Activated T-helper 1 cell treated with anti-CD3 and anti-CD28 coated beads, Interleukin-12 subunit alpha, Interleukin-12 subunit beta, Interleukin-2, Interleukin-4 antibody, amounts not matched to agents 30 ng/mL and 10 ng/mL and 1 ng/mL, durations not matched to agents 14 hours and 24 hours and 36 hours (primary cell): ENCODE results near the gene LLGL2. TPM values are rescaled to one million over a fixed set of nuclear protein-coding genes. Genes with fewer than 3 reads are reported as not detected.

ENCODE experiments used
- DNase-seq: peaks from one replicate; pipeline ENCODE4 v3.0.0; 2021; ENCODE audit warnings: low spot score
- H3K27ac Mint-ChIP-seq: one replicate; pipeline ENCODE4 v1.8.0; 2021; ENCODE audit warnings: mild to moderate bottlenecking, mixed read lengths
- H3K27me3 Mint-ChIP-seq: one replicate; pipeline ENCODE4 v1.8.0; 2022; ENCODE audit warnings: mild to moderate bottlenecking, moderate library complexity, mixed read lengths; ENCODE audit not compliant: insufficient read depth
- H3K36me3 Mint-ChIP-seq: one replicate; pipeline ENCODE4 v1.8.0; 2021; ENCODE audit warnings: low read depth, mixed read lengths
- H3K4me1 Mint-ChIP-seq: one replicate; pipeline ENCODE4 v1.8.0; 2021; ENCODE audit warnings: low read depth, mixed read lengths
- H3K4me3 Mint-ChIP-seq: one replicate; pipeline ENCODE4 v1.8.0; 2021; ENCODE audit warnings: mild to moderate bottlenecking, moderate library complexity, mixed read lengths
- H3K9me3 Mint-ChIP-seq: one replicate; pipeline ENCODE4 v1.8.0; 2021; ENCODE audit warnings: mixed read lengths
- intact Hi-C: fragments of 100-400 bp; cut with micrococcal nuclease; formaldehyde crosslinking; loops from one replicate; pipeline ENCODE4 v1.15.1; 2024
- total RNA-seq: library from RNA; stranded (reverse); gene quantifications from 2 replicates; pipeline ENCODE4 v1.2.3, GENCODE V29; 2022

LLGL2 gene
- total RNA-seq, 1 donor from 2014 or later, result 8.2 TPM

- Mint-ChIP-seq H3K36me3 (no peaks in the 10 kb centered on the region), H3K4me1 (no peaks in the 10 kb centered on the region), H3K9me3 (no peaks in the 10 kb centered on the region), H3K27me3 (no peaks in the 10 kb centered on the region), H3K4me3 (no peak overlapping the region), H3K27ac (no peak overlapping the region)
- no peak for DNase-seq
- intact Hi-C loops, result no loop called here
These were observed 34.5 kb downstream of the LLGL2 start for GRCh38 chr17:75559958-75560533.

- H3K4me3 Mint-ChIP-seq, result no peak overlapping the region
These were observed 36.6 kb downstream of the LLGL2 start for GRCh38 chr17:75561927-75562603.

GRCh38 chr17:75563063-75563758, 37.7 kb downstream of the LLGL2 start:
- DNase-seq, result no peak
- no peak overlapping the region for H3K27ac Mint-ChIP-seq
- no peaks in the 10 kb centered on the region for H3K36me3 Mint-ChIP-seq
- no peaks in the 10 kb centered on the region for H3K27me3 Mint-ChIP-seq
- H3K4me3 Mint-ChIP-seq, result no peak overlapping the region
- intact Hi-C loops, result no loop called here
- H3K4me1 Mint-ChIP-seq, result no peaks in the 10 kb centered on the region
- no peaks in the 10 kb centered on the region for H3K9me3 Mint-ChIP-seq

More at GRCh38 chr17:75561927-75562603, 36.6 kb downstream of the LLGL2 start:
- intact Hi-C loops, result no loop called here
- no peak overlapping the region for H3K27ac Mint-ChIP-seq
- DNase-seq, result no peak
- no peaks in the 10 kb centered on the region for H3K9me3 Mint-ChIP-seq
- H3K27me3 Mint-ChIP-seq, result no peaks in the 10 kb centered on the region
- no peaks in the 10 kb centered on the region for H3K36me3 Mint-ChIP-seq
- no peaks in the 10 kb centered on the region for H3K4me1 Mint-ChIP-seq

- H3K27me3 Mint-ChIP-seq, result no peaks in the 10 kb centered on the region
- H3K9me3 Mint-ChIP-seq, result no peaks in the 10 kb centered on the region
- intact Hi-C loops, result no loop called here
- no peaks in the 10 kb centered on the region for H3K36me3 Mint-ChIP-seq
- no peak for DNase-seq
- no peak overlapping the region for H3K4me3 Mint-ChIP-seq
- no peak overlapping the region for H3K27ac Mint-ChIP-seq
- no peaks in the 10 kb centered on the region for H3K4me1 Mint-ChIP-seq
These were observed 38.7 kb downstream of the LLGL2 start for GRCh38 chr17:75564195-75564594.

GRCh38 chr17:75565066-75565465, 39.6 kb downstream of the LLGL2 start:
- H3K4me3 Mint-ChIP-seq, result no peak overlapping the region
- DNase-seq, result no peak
- no peaks in the 10 kb centered on the region for H3K4me1 Mint-ChIP-seq
- no peaks in the 10 kb centered on the region for H3K36me3 Mint-ChIP-seq
- H3K27me3 Mint-ChIP-seq, result no peaks in the 10 kb centered on the region
- intact Hi-C loops, result no loop called here
- H3K27ac Mint-ChIP-seq, result no peak overlapping the region
- H3K9me3 Mint-ChIP-seq, result no peaks in the 10 kb centered on the region

- no peak for DNase-seq
- H3K4me3 Mint-ChIP-seq, result no peak overlapping the region
- no peaks in the 10 kb centered on the region for H3K27me3 Mint-ChIP-seq
- no peak overlapping the region for H3K27ac Mint-ChIP-seq
- no peaks in the 10 kb centered on the region for H3K36me3 Mint-ChIP-seq
- H3K4me1 Mint-ChIP-seq, result no peaks in the 10 kb centered on the region
- intact Hi-C loops, result no loop called here
- H3K9me3 Mint-ChIP-seq, result no peaks in the 10 kb centered on the region
These were observed 40.1 kb downstream of the LLGL2 start for GRCh38 chr17:75565618-75566017.

GRCh38 chr17:75566416-75566815, 40.9 kb downstream of the LLGL2 start:
- no peak for DNase-seq
- H3K36me3 Mint-ChIP-seq, result no peaks in the 10 kb centered on the region
- no peaks in the 10 kb centered on the region for H3K27me3 Mint-ChIP-seq
- no peaks in the 10 kb centered on the region for H3K9me3 Mint-ChIP-seq
- no peak overlapping the region for H3K27ac Mint-ChIP-seq
- H3K4me3 Mint-ChIP-seq, result no peak overlapping the region
- peaks cover 4% of the 10 kb centered on the region for H3K4me1 Mint-ChIP-seq
- intact Hi-C loops, result no loop called here

- H3K9me3 Mint-ChIP-seq, result no peaks in the 10 kb centered on the region
- no peak for DNase-seq
- intact Hi-C loops, result no loop called here
- no peaks in the 10 kb centered on the region for H3K27me3 Mint-ChIP-seq
- H3K4me3 Mint-ChIP-seq, result no peak overlapping the region
- H3K4me1 Mint-ChIP-seq, result peaks cover 5% of the 10 kb centered on the region
- no peak overlapping the region for H3K27ac Mint-ChIP-seq
- no peaks in the 10 kb centered on the region for H3K36me3 Mint-ChIP-seq
These were observed 41.3 kb downstream of the LLGL2 start for GRCh38 chr17:75566834-75567233.

- Mint-ChIP-seq H3K27ac (no peak overlapping the region), H3K4me3 (no peak overlapping the region), H3K27me3 (no peaks in the 10 kb centered on the region), H3K9me3 (no peaks in the 10 kb centered on the region), H3K4me1 (peaks cover 5% of the 10 kb centered on the region), H3K36me3 (no peaks in the 10 kb centered on the region)
- intact Hi-C loops, result no loop called here
- no peak for DNase-seq
These were observed 43.1 kb downstream of the LLGL2 start for GRCh38 chr17:75568412-75569255.

- DNase-seq, result no peak
- Mint-ChIP-seq H3K27ac (no peak overlapping the region), H3K4me1 (peaks cover 5% of the 10 kb centered on the region), H3K4me3 (no peak overlapping the region), H3K9me3 (no peaks in the 10 kb centered on the region), H3K27me3 (no peaks in the 10 kb centered on the region), H3K36me3 (no peaks in the 10 kb centered on the region)
- intact Hi-C loops, result no loop called here
These were observed 44.7 kb downstream of the LLGL2 start for GRCh38 chr17:75570034-75570676.

GRCh38 chr17:75570772-75571171, 45.3 kb downstream of the LLGL2 start:
- no peaks in the 10 kb centered on the region for H3K9me3 Mint-ChIP-seq
- peaks cover 5% of the 10 kb centered on the region for H3K4me1 Mint-ChIP-seq
- no peaks in the 10 kb centered on the region for H3K27me3 Mint-ChIP-seq
- DNase-seq, result no peak
- no peak overlapping the region for H3K27ac Mint-ChIP-seq
- H3K4me3 Mint-ChIP-seq, result no peak overlapping the region
- intact Hi-C loops, result no loop called here
- H3K36me3 Mint-ChIP-seq, result no peaks in the 10 kb centered on the region

GRCh38 chr17:75571197-75571884, 45.8 kb downstream of the LLGL2 start:
- DNase-seq, result peak; percentile 40
- Mint-ChIP-seq H3K27me3 (no peaks in the 10 kb centered on the region), H3K9me3 (no peaks in the 10 kb centered on the region), H3K4me1 (peaks cover 5% of the 10 kb centered on the region), H3K4me3 (no peak overlapping the region), H3K36me3 (no peaks in the 10 kb centered on the region), H3K27ac (peak overlapping the region; percentile 83)
- intact Hi-C loops, result no loop called here
